Panc1 (cell line): ENCODE data around the gene SLC6A17. TPM values are rescaled to one million over a fixed set of nuclear protein-coding genes. Genes with fewer than 3 reads are reported as not detected.

Experiments
- ATAC-seq: fragments of 200-7000 bp; cut with Tn5 transposase; 2 replicates; pipeline ENCODE4 v1.9.1; 2020; ENCODE audit warnings: mild to moderate bottlenecking, moderate library complexity
- BruUV-seq: library from RNA; stranded (reverse); fragments of 400-500 nt; replicated peaks from 2 replicates; lab custom pipeline; 2021; lab: Mats Ljungman, UMichigan
- CTCF ChIA-PET: fragments of 300-600 bp; sonication (Branson Sonifier 250); formaldehyde crosslinking; loops from one replicate; lab custom pipeline; 2022; ENCODE audit warnings: antibody characterized with exemption; lab: Charles Lee
- POLR2A ChIA-PET: fragments of 300-600 bp; sonication (Branson Sonifier 250); formaldehyde crosslinking; loops from one replicate; lab custom pipeline; 2022; ENCODE audit warnings: antibody characterized with exemption; lab: Charles Lee
- DNase-seq: peaks from one replicate; pipeline ENCODE4 v3.0.0-alpha.2; 2010; ENCODE audit warnings: low read depth, low spot score
- H3K27ac ChIP-seq: 2 replicates; pipeline ENCODE4 v1.5.1; 2011; ENCODE audit warnings: mild to moderate bottlenecking, low read length, inconsistent platforms
- H3K27me3 ChIP-seq: fragments of 200-500 bp; sonication (Bioruptor generic); 2 replicates; pipeline ENCODE4 v1.6.0; 2014; ENCODE audit warnings: low read length, inconsistent platforms; ENCODE audit not compliant: control insufficient read depth, insufficient read depth
- H3K36me3 ChIP-seq: fragments of 200-500 bp; sonication (Bioruptor generic); 2 replicates; pipeline ENCODE4 v1.5.1; 2014; ENCODE audit warnings: inconsistent platforms, mild to moderate bottlenecking, low read length, moderate library complexity; ENCODE audit not compliant: control insufficient read depth, insufficient read depth
- H3K4me1 ChIP-seq: 2 replicates; pipeline ENCODE4 v1.5.1; 2011; ENCODE audit warnings: inconsistent platforms, mild to moderate bottlenecking, low read length, moderate library complexity; ENCODE audit not compliant: control insufficient read depth, insufficient read depth
- H3K4me3 ChIP-seq, 2 experiments: 2 replicates each; pipeline ENCODE4 v1.5.1; 2011 to 2012; ENCODE audit warnings: low read depth in 2 of 2, low read length in 2 of 2, mild to moderate bottlenecking in 2 of 2, inconsistent platforms in 1 of 2, moderate library complexity in 1 of 2
- H3K9me3 ChIP-seq: fragments of 200-500 bp; sonication (Bioruptor generic); 2 replicates; pipeline ENCODE4 v1.5.1; 2014; ENCODE audit warnings: low read depth, mild to moderate bottlenecking, inconsistent platforms, low read length, moderate library complexity; ENCODE audit not compliant: control insufficient read depth, insufficient read depth
- CTCF ChIP-seq: fragments of 450-650 bp; IDR thresholded peaks from 2 replicates; pipeline ENCODE4 v1.5.1; 2017; ENCODE audit warnings: mild to moderate bottlenecking
- POLR2AphosphoS5 ChIP-seq: IDR thresholded peaks from 2 replicates; pipeline ENCODE4 v1.6.1; 2012; ENCODE audit warnings: mild to moderate bottlenecking, low read depth, low read length, moderate library complexity
- SIN3A ChIP-seq: IDR thresholded peaks from 2 replicates; pipeline ENCODE4 v1.6.1; 2012; ENCODE audit warnings: low read depth, mild to moderate bottlenecking, low read length, moderate library complexity, borderline replicate concordance; ENCODE audit not compliant: insufficient read depth
- TCF7L2 ChIP-seq: IDR thresholded peaks from 2 replicates; pipeline ENCODE4 v1.6.1; 2011; ENCODE audit warnings: mild to moderate bottlenecking, low read depth, low read length, inconsistent platforms
- in situ Hi-C: cut with HindIII; loops from 2 replicates; pipeline ENCODE4 v1.10.0; 2016; ENCODE audit warnings: low sequenced_read_pairs, low pct_unique_long_range_greater_than_20kb
- intact Hi-C: fragments of 100-400 bp; cut with micrococcal nuclease; formaldehyde crosslinking; loops from one replicate; pipeline ENCODE4 v1.10.0; 2022; ENCODE audit not compliant: unreplicated experiment
- total RNA-seq: library from RNA; stranded (reverse); gene quantifications from one replicate; pipeline ENCODE4 v1.2.1, GENCODE V29; 2021; ENCODE audit not compliant: unreplicated experiment
- TF ChIP-seq, protein P1 (sequence below), 2 experiments: IDR thresholded peaks; 2 replicates each; pipeline ENCODE4 v1.6.1; 2011 to 2012; ENCODE audit warnings: low read depth in 2 of 2, control low read depth in 1 of 2, low read length in 1 of 2, mild to moderate bottlenecking in 1 of 2, moderate library complexity in 1 of 2; ENCODE audit not compliant: insufficient read depth in 1 of 2

The SLC6A17 gene
- total RNA-seq, 1 experiment from 2014 or later = 5.7 TPM

GRCh38 chr1:110166861-110167260 lies 16.6 kb downstream of the SLC6A17 start:
- Histone ChIP-seq H3K27me3 (no peaks in the 10 kb centered on the region), H3K4me3 (no peak overlapping the region), H3K36me3 (no peaks in the 10 kb centered on the region), H3K4me1 (no peaks in the 10 kb centered on the region), H3K9me3 (no peaks in the 10 kb centered on the region), H3K27ac (no peak overlapping the region)
- BruUV-seq = no TSS peak
- DNase-seq (no peak), ATAC-seq (no peak)
- no peak for TF ChIP-seq POLR2AphosphoS5
- TF ChIP-seq SIN3A = no peak
- TF ChIP-seq TCF7L2 = no peak
- TF ChIP-seq CTCF = no peak
- TF ChIP-seq, protein P1, sequence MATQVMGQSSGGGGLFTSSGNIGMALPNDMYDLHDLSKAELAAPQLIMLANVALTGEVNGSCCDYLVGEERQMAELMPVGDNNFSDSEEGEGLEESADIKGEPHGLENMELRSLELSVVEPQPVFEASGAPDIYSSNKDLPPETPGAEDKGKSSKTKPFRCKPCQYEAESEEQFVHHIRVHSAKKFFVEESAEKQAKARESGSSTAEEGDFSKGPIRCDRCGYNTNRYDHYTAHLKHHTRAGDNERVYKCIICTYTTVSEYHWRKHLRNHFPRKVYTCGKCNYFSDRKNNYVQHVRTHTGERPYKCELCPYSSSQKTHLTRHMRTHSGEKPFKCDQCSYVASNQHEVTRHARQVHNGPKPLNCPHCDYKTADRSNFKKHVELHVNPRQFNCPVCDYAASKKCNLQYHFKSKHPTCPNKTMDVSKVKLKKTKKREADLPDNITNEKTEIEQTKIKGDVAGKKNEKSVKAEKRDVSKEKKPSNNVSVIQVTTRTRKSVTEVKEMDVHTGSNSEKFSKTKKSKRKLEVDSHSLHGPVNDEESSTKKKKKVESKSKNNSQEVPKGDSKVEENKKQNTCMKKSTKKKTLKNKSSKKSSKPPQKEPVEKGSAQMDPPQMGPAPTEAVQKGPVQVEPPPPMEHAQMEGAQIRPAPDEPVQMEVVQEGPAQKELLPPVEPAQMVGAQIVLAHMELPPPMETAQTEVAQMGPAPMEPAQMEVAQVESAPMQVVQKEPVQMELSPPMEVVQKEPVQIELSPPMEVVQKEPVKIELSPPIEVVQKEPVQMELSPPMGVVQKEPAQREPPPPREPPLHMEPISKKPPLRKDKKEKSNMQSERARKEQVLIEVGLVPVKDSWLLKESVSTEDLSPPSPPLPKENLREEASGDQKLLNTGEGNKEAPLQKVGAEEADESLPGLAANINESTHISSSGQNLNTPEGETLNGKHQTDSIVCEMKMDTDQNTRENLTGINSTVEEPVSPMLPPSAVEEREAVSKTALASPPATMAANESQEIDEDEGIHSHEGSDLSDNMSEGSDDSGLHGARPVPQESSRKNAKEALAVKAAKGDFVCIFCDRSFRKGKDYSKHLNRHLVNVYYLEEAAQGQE (IDR thresholded peaks at IDR 0.05; ENCODE audit: insufficient read depth in 1 of 2, low read depth in 2 of 2, low read length in 1 of 2) = no peak
- in situ Hi-C loops (no loop called here), intact Hi-C loops (no loop called here)
- ChIA-PET POLR2A (no interaction called here), CTCF (interaction anchor here (0.5 kb wide), 1 partner anchor 105 kb away, joined by 4 read pairs; no protein-coding TSS in a partner anchor)

- Histone ChIP-seq H3K4me3 (no peak overlapping the region), H3K9me3 (no peaks in the 10 kb centered on the region), H3K4me1 (no peaks in the 10 kb centered on the region), H3K27ac (no peak overlapping the region), H3K36me3 (no peaks in the 10 kb centered on the region), H3K27me3 (no peaks in the 10 kb centered on the region)
- ChIA-PET CTCF (no interaction called here), POLR2A (no interaction called here)
- BruUV-seq = no TSS peak
- TF ChIP-seq CTCF (no peak), SIN3A (no peak), TCF7L2 (no peak), POLR2AphosphoS5 (no peak)
- TF ChIP-seq, protein P1 (IDR thresholded peaks at IDR 0.05; ENCODE audit: insufficient read depth in 1 of 2, low read depth in 2 of 2, low read length in 1 of 2) = no peak
- intact Hi-C loops (no loop called here), in situ Hi-C loops (no loop called here)
- ATAC-seq (no peak), DNase-seq (no peak)
Observed at GRCh38 chr1:110170766-110171733, 20.8 kb downstream of the SLC6A17 start.
